K562 (cell line): ENCODE measurements around the gene ARID4B. TPM values are rescaled to one million over a fixed set of nuclear protein-coding genes. Genes with fewer than 3 reads are reported as not detected.

Experiments used
- ATF7 ChIP-seq: fragments of 450-650 bp; IDR thresholded peaks from 2 replicates; pipeline ENCODE4 v1.7.1; 2014; ENCODE audit warnings: mild to moderate bottlenecking, moderate library complexity
- CBX1 ChIP-seq: sonication (generic); IDR thresholded peaks from 2 replicates; pipeline ENCODE4 v1.6.1; 2016; ENCODE audit warnings: antibody characterized with exemption, low read depth, mild to moderate bottlenecking
- CBX5 ChIP-seq: IDR thresholded peaks from 2 replicates; pipeline ENCODE4 v1.6.1; 2014; ENCODE audit warnings: low read depth, borderline replicate concordance
- CCAR2 ChIP-seq: fragments of 200-400 bp; formaldehyde crosslinking; IDR thresholded peaks from 2 replicates; pipeline ENCODE4 v1.6.1; 2017; ENCODE audit warnings: mild to moderate bottlenecking, low read depth, low read length
- CREM ChIP-seq: IDR thresholded peaks from 2 replicates; pipeline ENCODE4 v1.6.1; 2014; ENCODE audit warnings: antibody characterized with exemption, low read depth
- HLTF ChIP-seq: fragments of 450-650 bp; IDR thresholded peaks from 2 replicates; pipeline ENCODE4 v1.6.1; 2016
- OTX1 ChIP-seq: fragments of 450-650 bp; formaldehyde crosslinking; IDR thresholded peaks from 2 replicates; pipeline ENCODE4 v1.4.0; 2022; ENCODE audit warnings: mild to moderate bottlenecking
- SIN3A ChIP-seq, 2 experiments: fragments of 150-350 bp in 1 of 2; IDR thresholded peaks; 2 replicates each; pipeline ENCODE4 v1.6.1; 2011 to 2016; ENCODE audit warnings: borderline replicate concordance in 2 of 2, low read depth in 2 of 2, low read length in 2 of 2, mild to moderate bottlenecking in 2 of 2, moderate library complexity in 2 of 2; ENCODE audit not compliant: control insufficient read depth in 1 of 2
- SMAD1 ChIP-seq: fragments of 150-350 bp; IDR thresholded peaks from 2 replicates; pipeline ENCODE4 v1.6.1; 2014; ENCODE audit warnings: low read length, low read depth; ENCODE audit not compliant: partially characterized antibody
- SP1 ChIP-seq: sonication (generic); formaldehyde crosslinking; IDR thresholded peaks from 2 replicates; pipeline ENCODE4 v1.8.1; 2022; ENCODE audit warnings: mild to moderate bottlenecking, missing genetic modification reagents
- THRA ChIP-seq: fragments of 450-650 bp; IDR thresholded peaks from 2 replicates; pipeline ENCODE4 v1.6.1; 2017; ENCODE audit warnings: mild to moderate bottlenecking, moderate library complexity
- ZFX ChIP-seq: sonication (generic); formaldehyde crosslinking; IDR thresholded peaks from 2 replicates; pipeline ENCODE4 v1.8.0; 2022; ENCODE audit warnings: mild to moderate bottlenecking, missing genetic modification reagents, moderate library complexity
- ZNF175 ChIP-seq: fragments of 200-800 bp; sonication (Bioruptor generic); IDR thresholded peaks from 2 replicates; pipeline ENCODE4 v1.6.1; 2016; ENCODE audit warnings: low read depth, mild to moderate bottlenecking, missing genetic modification characterization, missing compliant biosample characterization
- ZNF23 ChIP-seq: fragments of 250-450 bp; sonication (Bioruptor Pico); IDR thresholded peaks from 2 replicates; pipeline ENCODE4 v1.4.0; 2020; ENCODE audit warnings: mild to moderate bottlenecking
- ZNF239 ChIP-seq: fragments of 250-450 bp; sonication (Bioruptor Pico); IDR thresholded peaks from 2 replicates; pipeline ENCODE4 v1.4.0; 2020; ENCODE audit warnings: mild to moderate bottlenecking
- ZNF449 ChIP-seq: fragments of 250-450 bp; sonication (Bioruptor Pico); IDR thresholded peaks from 2 replicates; pipeline ENCODE4 v1.8.0; 2022; ENCODE audit warnings: moderate library complexity, mild to moderate bottlenecking, inconsistent platforms
- ZNF696 ChIP-seq: fragments of 250-450 bp; sonication (Bioruptor Pico); conservative IDR thresholded peaks from 2 replicates; pipeline ENCODE4 v1.4.0; 2020; ENCODE audit warnings: mild to moderate bottlenecking, moderate library complexity
- ZNF764 ChIP-seq: fragments of 250-450 bp; sonication (Bioruptor Pico); IDR thresholded peaks from 2 replicates; pipeline ENCODE4 v1.4.0; 2020; ENCODE audit warnings: low read depth, mild to moderate bottlenecking, moderate library complexity
- ZNF780A ChIP-seq: fragments of 250-450 bp; sonication (Bioruptor Pico); IDR thresholded peaks from 2 replicates; pipeline ENCODE4 v1.5.0; 2021; ENCODE audit warnings: mild to moderate bottlenecking
- polyA plus RNA-seq, 8 experiments: library from polyadenylated mRNA; depleted of rRNA in 4 of 8; stranded (reverse) in 5 of 8; unstranded in 3 of 8; fragments of >200 nt; fragmentation: Nextera tagmentation in 2 of 8; fragmentation: Illumina TruSeq in 1 of 8; extraction: Ambion mirVana in 2 of 8; extraction: Trizol in 1 of 8; gene quantifications; 2 replicates each; pipeline versions ENCODE4 v1.2.1 to v1.2.3, GENCODE V29; 2011 to 2014; ENCODE audit warnings: inconsistent platforms in 1 of 8, missing spikeins in 1 of 8
- total RNA-seq, 7 experiments: library from RNA; depleted of rRNA in 6 of 7; stranded (reverse); fragments of >200 nt in 6 of 7; fragmentation: Illumina TruSeq in 2 of 7; extraction: Trizol in 2 of 7; gene quantifications; 2 replicates each; pipeline versions ENCODE4 v1.2.1 to v1.2.3, GENCODE V29; 2011 to 2021; ENCODE audit warnings: low replicate concordance in 1 of 7
- TF ChIP-seq, protein P1 (sequence below): fragments of 250-450 bp; sonication (Bioruptor Pico); IDR thresholded peaks from 2 replicates; pipeline ENCODE4 v1.5.1; 2021; ENCODE audit warnings: mild to moderate bottlenecking
- TF ChIP-seq, protein P2 (sequence below): fragments of 450-650 bp; IDR thresholded peaks from 2 replicates; pipeline ENCODE4 v1.6.1; 2016; ENCODE audit warnings: low read depth, mild to moderate bottlenecking, moderate library complexity
- TF ChIP-seq, protein P3 (sequence below): fragments of 450-650 bp; formaldehyde crosslinking; IDR thresholded peaks from 2 replicates; pipeline ENCODE4 v1.4.0; 2020; ENCODE audit warnings: mild to moderate bottlenecking, mixed read lengths

Gene ARID4B
- total and polyA plus RNA-seq, 9 of the 15 experiments (the other 6 are each of a cell fraction or from before 2014, with no cell fraction given) = 8.4 to 38.9 (median 18.5) TPM

GRCh38 chr1:235367000-235367908 lies 39.3 kb upstream of the ARID4B start, which contains the start of gene TBCE (continued):
- TF ChIP-seq CCAR2 (no peak), SMAD1 (peak; percentile 69), ZNF764 (no peak), ATF7 (peak; percentile 90), CBX5 (no peak), ZFX (CRISPR knock-in tag) (peak; percentile 92), ZNF175 (no peak), THRA (no peak), HLTF (peak; percentile 46; the same call in 1 of the 2 replicates), SP1 (CRISPR knock-in tag) (no peak; the same call in 1 of the 2 replicates), ZNF23 (no peak), ZNF449 (no peak), CREM (peak; percentile 80), ZNF239 (CRISPR knock-in tag) (no peak), ZNF696 (CRISPR knock-in tag) (no peak), ZNF780A (CRISPR knock-in tag) (no peak), SIN3A (IDR thresholded peaks at IDR 0.05; ENCODE audit: borderline replicate concordance in 2 of 2, control insufficient read depth in 1 of 2, low read depth in 2 of 2, low read length in 2 of 2) (peak; percentile 60 to 90), OTX1 (CRISPR knock-in tag) (0 out of 2 replicates have a peak, but pooled peaks have one; percentile 29), CBX1 (no peak; the same call in 1 of the 2 replicates)
- TF ChIP-seq, protein P1, sequence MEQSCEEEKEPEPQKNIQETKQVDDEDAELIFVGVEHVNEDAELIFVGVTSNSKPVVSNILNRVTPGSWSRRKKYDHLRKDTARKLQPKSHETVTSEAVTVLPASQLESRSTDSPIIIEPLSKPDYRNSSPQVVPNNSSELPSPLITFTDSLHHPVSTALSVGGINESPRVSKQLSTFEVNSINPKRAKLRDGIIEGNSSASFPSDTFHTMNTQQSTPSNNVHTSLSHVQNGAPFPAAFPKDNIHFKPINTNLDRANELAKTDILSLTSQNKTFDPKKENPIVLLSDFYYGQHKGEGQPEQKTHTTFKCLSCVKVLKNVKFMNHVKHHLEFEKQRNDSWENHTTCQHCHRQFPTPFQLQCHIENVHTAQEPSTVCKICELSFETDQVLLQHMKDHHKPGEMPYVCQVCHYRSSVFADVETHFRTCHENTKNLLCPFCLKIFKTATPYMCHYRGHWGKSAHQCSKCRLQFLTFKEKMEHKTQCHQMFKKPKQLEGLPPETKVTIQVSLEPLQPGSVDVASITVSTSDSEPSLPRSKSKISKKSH (CRISPR knock-in tag) = no peak
- TF ChIP-seq, protein P2, sequence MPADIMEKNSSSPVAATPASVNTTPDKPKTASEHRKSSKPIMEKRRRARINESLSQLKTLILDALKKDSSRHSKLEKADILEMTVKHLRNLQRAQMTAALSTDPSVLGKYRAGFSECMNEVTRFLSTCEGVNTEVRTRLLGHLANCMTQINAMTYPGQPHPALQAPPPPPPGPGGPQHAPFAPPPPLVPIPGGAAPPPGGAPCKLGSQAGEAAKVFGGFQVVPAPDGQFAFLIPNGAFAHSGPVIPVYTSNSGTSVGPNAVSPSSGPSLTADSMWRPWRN = peak; percentile 47; the same call in 1 of the 2 replicates
- TF ChIP-seq, protein P3, sequence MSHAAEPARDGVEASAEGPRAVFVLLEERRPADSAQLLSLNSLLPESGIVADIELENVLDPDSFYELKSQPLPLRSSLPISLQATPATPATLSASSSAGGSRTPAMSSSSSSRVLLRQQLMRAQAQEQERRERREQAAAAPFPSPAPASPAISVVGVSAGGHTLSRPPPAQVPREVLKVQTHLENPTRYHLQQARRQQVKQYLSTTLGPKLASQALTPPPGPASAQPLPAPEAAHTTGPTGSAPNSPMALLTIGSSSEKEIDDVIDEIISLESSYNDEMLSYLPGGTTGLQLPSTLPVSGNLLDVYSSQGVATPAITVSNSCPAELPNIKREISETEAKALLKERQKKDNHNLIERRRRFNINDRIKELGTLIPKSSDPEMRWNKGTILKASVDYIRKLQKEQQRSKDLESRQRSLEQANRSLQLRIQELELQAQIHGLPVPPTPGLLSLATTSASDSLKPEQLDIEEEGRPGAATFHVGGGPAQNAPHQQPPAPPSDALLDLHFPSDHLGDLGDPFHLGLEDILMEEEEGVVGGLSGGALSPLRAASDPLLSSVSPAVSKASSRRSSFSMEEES (CRISPR knock-in tag) = peak; percentile 61
